H9 (cell line): ENCODE data around the gene RGS14. TPM values are rescaled to one million over a fixed set of nuclear protein-coding genes. Genes with fewer than 3 reads are reported as not detected.
"Not testable (repeated sequence)": the region's sequence is repeated elsewhere in the genome, so short reads cannot be mapped to it uniquely, and the experiment has no call there.

Experiments used
- DNase-seq: peaks from one replicate; pipeline ENCODE4 v3.0.0-alpha.2; 2017
- H2AFZ ChIP-seq: one replicate; pipeline ENCODE4 v1.6.1; 2013; ENCODE audit warnings: mild to moderate bottlenecking, low read length, control low read depth, moderate library complexity
- H2AK5ac ChIP-seq: 2 replicates; pipeline ENCODE4 v1.6.1; 2013; ENCODE audit warnings: low read length, control low read depth, mixed read lengths; ENCODE audit not compliant: insufficient read length
- H2BK120ac ChIP-seq: one replicate; pipeline ENCODE4 v1.6.1; 2013; ENCODE audit warnings: low read depth, mild to moderate bottlenecking, low read length, control low read depth, inconsistent platforms; ENCODE audit not compliant: poor library complexity, severe bottlenecking
- H2BK12ac ChIP-seq: 2 replicates; pipeline ENCODE4 v1.6.1; 2013; ENCODE audit warnings: low read length, control low read depth, mixed read lengths, low read depth; ENCODE audit not compliant: insufficient read length
- H2BK15ac ChIP-seq: 2 replicates; pipeline ENCODE4 v1.6.1; 2013; ENCODE audit warnings: low read depth, low read length, control low read depth
- H2BK20ac ChIP-seq: one replicate; pipeline ENCODE4 v1.6.1; 2013; ENCODE audit warnings: low read depth, mild to moderate bottlenecking, low read length, control low read depth, inconsistent platforms; ENCODE audit not compliant: poor library complexity, severe bottlenecking
- H2BK5ac ChIP-seq: 2 replicates; pipeline ENCODE4 v1.6.1; 2013; ENCODE audit warnings: low read length, control low read depth, mixed read lengths; ENCODE audit not compliant: insufficient read length
- H3K14ac ChIP-seq: 2 replicates; pipeline ENCODE4 v1.6.1; 2013; ENCODE audit warnings: low read length, control low read depth; ENCODE audit not compliant: insufficient read depth
- H3K18ac ChIP-seq: 2 replicates; pipeline ENCODE4 v1.6.1; 2013; ENCODE audit warnings: low read depth, mild to moderate bottlenecking, mixed read lengths, low read length, control low read depth; ENCODE audit not compliant: insufficient read length
- H3K23ac ChIP-seq: 2 replicates; pipeline ENCODE4 v1.6.1; 2013; ENCODE audit warnings: low read length, control low read depth, mixed read lengths, low read depth; ENCODE audit not compliant: insufficient read length
- H3K23me2 ChIP-seq: 2 replicates; pipeline ENCODE4 v1.6.1; 2013; ENCODE audit warnings: low read depth, mild to moderate bottlenecking, mixed read lengths, low read length, control low read depth; ENCODE audit not compliant: insufficient read length, poor library complexity, severe bottlenecking
- H3K27ac ChIP-seq: 2 replicates; pipeline ENCODE4 v1.5.1; 2013; ENCODE audit warnings: low read length, control low read depth, mixed read lengths, low read depth; ENCODE audit not compliant: insufficient read length
- H3K27me3 ChIP-seq: 2 replicates; pipeline ENCODE4 v1.6.1; 2013; ENCODE audit warnings: low read length, control low read depth, inconsistent platforms; ENCODE audit not compliant: insufficient read depth
- H3K4ac ChIP-seq: 2 replicates; pipeline ENCODE4 v1.6.1; 2013; ENCODE audit warnings: low read depth, mild to moderate bottlenecking, control low read depth, inconsistent platforms, low read length, moderate library complexity
- H3K4me1 ChIP-seq: 2 replicates; pipeline ENCODE4 v1.6.1; 2013; ENCODE audit warnings: low read length, control low read depth, inconsistent platforms; ENCODE audit not compliant: insufficient read depth
- H3K4me2 ChIP-seq: 2 replicates; pipeline ENCODE4 v1.6.1; 2013; ENCODE audit warnings: low read length, control low read depth, mixed read lengths; ENCODE audit not compliant: insufficient read length, insufficient read depth
- H3K56ac ChIP-seq: 2 replicates; pipeline ENCODE4 v1.6.1; 2013; ENCODE audit warnings: low read depth, mild to moderate bottlenecking, mixed read lengths, low read length, control low read depth; ENCODE audit not compliant: insufficient read length
- H3K79me1 ChIP-seq: 2 replicates; pipeline ENCODE4 v1.6.1; 2013; ENCODE audit warnings: low read depth, mild to moderate bottlenecking, moderate library complexity, low read length, control low read depth, inconsistent platforms; ENCODE audit not compliant: insufficient read depth, poor library complexity, severe bottlenecking
- H3K79me2 ChIP-seq: 2 replicates; pipeline ENCODE4 v1.6.1; 2013; ENCODE audit warnings: low read length, control low read depth, inconsistent platforms; ENCODE audit not compliant: insufficient read depth
- H3K9ac ChIP-seq: 2 replicates; pipeline ENCODE4 v1.6.1; 2013; ENCODE audit warnings: low read length, control low read depth, mixed read lengths; ENCODE audit not compliant: insufficient read length; ENCODE audit errors: extremely low read depth
- H3K9me3 ChIP-seq: one replicate; pipeline ENCODE4 v1.6.1; 2013; ENCODE audit warnings: low read depth, low read length, inconsistent platforms; ENCODE audit not compliant: control insufficient read depth
- H3T11ph ChIP-seq: one replicate; pipeline ENCODE4 v1.6.1; 2013; ENCODE audit warnings: mild to moderate bottlenecking, low read length, control low read depth, inconsistent platforms
- H4K20me1 ChIP-seq: one replicate; pipeline ENCODE4 v1.6.1; 2013; ENCODE audit not compliant: control insufficient read depth, insufficient read length, insufficient read depth
- H4K5ac ChIP-seq: 2 replicates; pipeline ENCODE4 v1.6.1; 2013; ENCODE audit warnings: low read depth, mild to moderate bottlenecking, mixed read lengths, low read length, control low read depth; ENCODE audit not compliant: insufficient read length
- H4K8ac ChIP-seq: replicated peaks from 2 replicates; pipeline ENCODE4 v1.6.1; 2013; ENCODE audit warnings: low read length, control low read depth, mixed read lengths, low read depth; ENCODE audit not compliant: insufficient read length
- H4K91ac ChIP-seq: 2 replicates; pipeline ENCODE4 v1.6.1; 2013; ENCODE audit warnings: low read depth, mild to moderate bottlenecking, moderate library complexity, mixed read lengths, low read length, control low read depth; ENCODE audit not compliant: insufficient read length
- H3K27ac Mint-ChIP-seq, 3 experiments: 2 replicates in 2 of 3; 3 replicates in 1 of 3; pipeline ENCODE4 v1.8.0; 2020 to 2021; ENCODE audit warnings: mixed read lengths in 3 of 3, mild to moderate bottlenecking in 1 of 3, moderate library complexity in 1 of 3
- H3K27me3 Mint-ChIP-seq: 2 replicates; pipeline ENCODE4 v1.8.0; 2021; ENCODE audit warnings: low read depth, mild to moderate bottlenecking, moderate library complexity, mixed read lengths
- H3K36me3 Mint-ChIP-seq, 3 experiments: 2 replicates in 2 of 3; 3 replicates in 1 of 3; pipeline ENCODE4 v1.8.0; 2020 to 2021; ENCODE audit warnings: low read depth in 3 of 3, mixed read lengths in 3 of 3; ENCODE audit not compliant: insufficient read depth in 1 of 3
- H3K4me1 Mint-ChIP-seq, 2 experiments: 2 replicates each; pipeline ENCODE4 v1.8.0; 2020; ENCODE audit warnings: mixed read lengths in 2 of 2
- H3K4me3 Mint-ChIP-seq, 2 experiments: 2 replicates in 1 of 2; 3 replicates in 1 of 2; pipeline ENCODE4 v1.8.0; 2020 to 2021; ENCODE audit warnings: mild to moderate bottlenecking in 2 of 2, mixed read lengths in 2 of 2, moderate library complexity in 1 of 2
- H3K9me3 Mint-ChIP-seq, 2 experiments: 2 replicates in 1 of 2; 3 replicates in 1 of 2; pipeline ENCODE4 v1.8.0; 2020; ENCODE audit warnings: mild to moderate bottlenecking in 2 of 2, mixed read lengths in 2 of 2, moderate library complexity in 1 of 2
- CTCF ChIP-seq: fragments of 200-600 bp; sonication (generic); conservative IDR thresholded peaks from 3 replicates; pipeline ENCODE4 v1.8.0; 2021; ENCODE audit warnings: antibody characterized with exemption, mild to moderate bottlenecking
- WGBS: extraction: QIAGEN DNeasy Blood & Tissue Kit; methylation state at CpG from one replicate; pipeline ENCODE4 v1.1.7; 2013; ENCODE audit warnings: missing lambda C conversion rate, low lambda C conversion rate, mixed read lengths; ENCODE audit not compliant: insufficient read length; ENCODE audit errors: extremely low coverage; 5-methylcytosine and 5-hydroxymethylcytosine counted together
- total RNA-seq: library from RNA; stranded (reverse); gene quantifications from 2 replicates; pipeline ENCODE4 v1.2.1, GENCODE V29; 2021

RGS14 gene
- total RNA-seq, 1 experiment from 2014 or later: 12.3 TPM

- Histone ChIP-seq H3K4me2 (no peak overlapping the region), H3K27ac (no peak overlapping the region), H2AK5ac (no peak overlapping the region), H3K23ac (no peak overlapping the region), H4K5ac (no peak overlapping the region), H3K23me2 (no peaks in the 10 kb centered on the region), H4K91ac (no peak overlapping the region), H3K4me1 (no peaks in the 10 kb centered on the region), H3K4ac (no peak overlapping the region), H3K56ac (no peak overlapping the region), H4K8ac (no peak overlapping the region), H3K9ac (no peak overlapping the region), H3K79me2 (no peaks in the 10 kb centered on the region), H2BK12ac (no peak overlapping the region), H2BK15ac (no peak overlapping the region), H4K20me1 (no peaks in the 10 kb centered on the region), H3K14ac (no peak overlapping the region), H3K27me3 (no peaks in the 10 kb centered on the region), H3K9me3 (no peaks in the 10 kb centered on the region), H2BK120ac (no peak overlapping the region), H3K18ac (no peak overlapping the region), H2AFZ (no peak overlapping the region), H2BK20ac (no peak overlapping the region), H3K79me1 (no peaks in the 10 kb centered on the region), H2BK5ac (no peak overlapping the region), H3T11ph (no peak overlapping the region)
- Mint-ChIP-seq H3K27ac (no peak overlapping the region), H3K27me3 (peaks cover 55% of the 10 kb centered on the region), H3K4me1 (peaks cover 0 to 2% of the 10 kb centered on the region in 2 experiments; a peak in 1 of 4 replicates), H3K9me3 (no peaks in the 10 kb centered on the region; a peak in 1 of 5 replicates), H3K36me3 (no peaks in the 10 kb centered on the region), H3K4me3 (no peak overlapping the region)
- WGBS: no CpG with 5 or more reads among the region's 3 CpGs
- TF ChIP-seq CTCF: no peak
- DNase-seq: no peak
These were observed 56.8 kb downstream of the RGS14 start for GRCh38 chr5:177414481-177414880.

GRCh38 chr5:177417081-177417480 is 59.4 kb downstream of the RGS14 start:
- H4K8ac ChIP-seq, H3K9me3 ChIP-seq, H3K4ac ChIP-seq, H2BK5ac ChIP-seq, H3K4me2 ChIP-seq, H2AK5ac ChIP-seq, H3K9ac ChIP-seq, H2BK15ac ChIP-seq, H3K9me3 Mint-ChIP-seq, H2BK20ac ChIP-seq, H2AFZ ChIP-seq, H3K23me2 ChIP-seq, H3K27me3 ChIP-seq, H2BK12ac ChIP-seq, H3K56ac ChIP-seq, H3K79me1 ChIP-seq, H3K4me1 ChIP-seq, DNase-seq, H3K4me3 Mint-ChIP-seq, H2BK120ac ChIP-seq, H3K4me1 Mint-ChIP-seq, H3K14ac ChIP-seq, H4K5ac ChIP-seq, H3K27ac ChIP-seq, H3K36me3 Mint-ChIP-seq, H3T11ph ChIP-seq, H4K91ac ChIP-seq, H3K18ac ChIP-seq, H4K20me1 ChIP-seq, H3K23ac ChIP-seq, H3K79me2 ChIP-seq: not testable (repeated sequence)
- WGBS: no CpG with 5 or more reads among the region's 6 CpGs
- Mint-ChIP-seq H3K27me3 (peaks cover 32% of the 10 kb centered on the region), H3K27ac (peak overlapping the region in 1 of 3 experiments; percentile 35; a peak in 1 of 7 replicates)
